Astrocyte (in vitro differentiated cells and primary cell): Measurements from ENCODE around the gene OR2T34. TPM values are rescaled to one million over a fixed set of nuclear protein-coding genes. Genes with fewer than 3 reads are reported as not detected.

Experiments
- DNase-seq: peaks from one replicate; pipeline ENCODE4 v3.0.0-alpha.2; 2010; ENCODE audit warnings: low read depth
- FAIRE-seq: peaks from 2 replicates; lab custom pipeline; 2011; peaks lifted over from hg19 to GRCh38; lab: Jason Lieb, UNC
- H2AFZ ChIP-seq: 2 replicates; pipeline ENCODE4 v1.6.0; 2012; ENCODE audit warnings: low read depth, low read length, inconsistent platforms
- H3K27ac ChIP-seq: 2 replicates; pipeline ENCODE4 v1.5.1; 2011; ENCODE audit warnings: low read depth, low read length, inconsistent platforms
- H3K27me3 ChIP-seq: 2 replicates; pipeline ENCODE4 v1.6.0; 2011; ENCODE audit warnings: low read length, inconsistent platforms; ENCODE audit not compliant: insufficient read depth
- H3K36me3 ChIP-seq: 2 replicates; pipeline ENCODE4 v1.5.1; 2011; ENCODE audit warnings: low read length, inconsistent platforms; ENCODE audit not compliant: insufficient read depth
- H3K4me1 ChIP-seq: 2 replicates; pipeline ENCODE4 v1.5.1; 2011; ENCODE audit warnings: low read length, inconsistent platforms; ENCODE audit not compliant: insufficient read depth
- H3K4me2 ChIP-seq: 2 replicates; pipeline ENCODE4 v1.6.0; 2012; ENCODE audit warnings: low read length, inconsistent platforms
- H3K4me3 ChIP-seq: 2 replicates; pipeline ENCODE4 v1.5.1; 2011; ENCODE audit warnings: low read depth, mild to moderate bottlenecking, low read length, inconsistent platforms; ENCODE audit not compliant: insufficient read depth
- H3K79me2 ChIP-seq: 2 replicates; pipeline ENCODE4 v1.6.0; 2012; ENCODE audit warnings: mild to moderate bottlenecking, low read length, inconsistent platforms; ENCODE audit not compliant: insufficient read depth
- H3K9ac ChIP-seq: 2 replicates; pipeline ENCODE4 v1.6.0; 2012; ENCODE audit warnings: mild to moderate bottlenecking, low read length, inconsistent platforms
- H3K9me3 ChIP-seq: 2 replicates; pipeline ENCODE4 v1.5.1; 2012; ENCODE audit warnings: low read depth, mild to moderate bottlenecking, low read length, inconsistent platforms; ENCODE audit not compliant: insufficient read depth
- H4K20me1 ChIP-seq: 2 replicates; pipeline ENCODE4 v1.6.0; 2012; ENCODE audit warnings: low read length, inconsistent platforms; ENCODE audit not compliant: insufficient read depth
- H3K27ac Mint-ChIP-seq: one replicate; pipeline ENCODE4 v1.8.0; 2021; ENCODE audit warnings: mild to moderate bottlenecking, mixed read lengths; ENCODE audit not compliant: unreplicated experiment
- H3K27me3 Mint-ChIP-seq: one replicate; pipeline ENCODE4 v1.8.0; 2021; ENCODE audit warnings: low read depth, mixed read lengths; ENCODE audit not compliant: unreplicated experiment
- H3K36me3 Mint-ChIP-seq: one replicate; pipeline ENCODE4 v1.8.0; 2021; ENCODE audit warnings: low read depth, mixed read lengths; ENCODE audit not compliant: unreplicated experiment
- H3K4me1 Mint-ChIP-seq: one replicate; pipeline ENCODE4 v1.8.0; 2021; ENCODE audit warnings: low read depth, mixed read lengths; ENCODE audit not compliant: unreplicated experiment
- H3K4me3 Mint-ChIP-seq: one replicate; pipeline ENCODE4 v1.8.0; 2021; ENCODE audit warnings: mild to moderate bottlenecking, moderate library complexity, mixed read lengths; ENCODE audit not compliant: unreplicated experiment
- H3K9me3 Mint-ChIP-seq: one replicate; pipeline ENCODE4 v1.8.0; 2021; ENCODE audit warnings: mild to moderate bottlenecking, mixed read lengths; ENCODE audit not compliant: unreplicated experiment
- CTCF ChIP-seq: IDR thresholded peaks from 2 replicates; pipeline ENCODE4 v1.5.1; 2011; ENCODE audit warnings: low read depth, mild to moderate bottlenecking, inconsistent platforms, low read length, moderate library complexity; ENCODE audit not compliant: insufficient read depth
- EZH2 ChIP-seq: IDR thresholded peaks from 2 replicates; pipeline ENCODE4 v1.6.1; 2012; ENCODE audit warnings: mild to moderate bottlenecking, low read length, inconsistent platforms; ENCODE audit not compliant: insufficient read depth
- total RNA-seq: library from RNA; stranded (reverse); gene quantifications from 2 replicates; pipeline ENCODE4 v1.2.1, GENCODE V29; 2021

The OR2T34 gene
- total RNA-seq, 1 donor from 2014 or later, result not detected

GRCh38 chr1:248611883-248612414 lies 37.4 kb upstream of the OR2T34 start:
- no peaks in the 10 kb centered on the region for H3K36me3 ChIP-seq
- H3K9me3 Mint-ChIP-seq, result peaks cover 8% of the 10 kb centered on the region
- no peak overlapping the region for H3K4me2 ChIP-seq
- TF ChIP-seq CTCF (no peak), EZH2 (no peak)
- H3K27ac ChIP-seq, result no peak overlapping the region
- H3K36me3 Mint-ChIP-seq, result no peaks in the 10 kb centered on the region
- H3K9me3 ChIP-seq, result no peaks in the 10 kb centered on the region
- no peaks in the 10 kb centered on the region for H3K27me3 Mint-ChIP-seq
- no peaks in the 10 kb centered on the region for H3K79me2 ChIP-seq
- H3K27me3 ChIP-seq, result no peaks in the 10 kb centered on the region
- H3K9ac ChIP-seq, result no peak overlapping the region
- no peak overlapping the region for H3K4me3 Mint-ChIP-seq
- FAIRE-seq (no peak), DNase-seq (no peak)
- no peak overlapping the region for H2AFZ ChIP-seq
- no peak overlapping the region for H3K27ac Mint-ChIP-seq
- no peak overlapping the region for H3K4me3 ChIP-seq
- no peaks in the 10 kb centered on the region for H3K4me1 ChIP-seq
- no peaks in the 10 kb centered on the region for H3K4me1 Mint-ChIP-seq
- no peaks in the 10 kb centered on the region for H4K20me1 ChIP-seq

GRCh38 chr1:248610301-248610700 lies 35.7 kb upstream of the OR2T34 start:
- no peaks in the 10 kb centered on the region for H3K27me3 Mint-ChIP-seq
- H3K9me3 Mint-ChIP-seq, result peaks cover 6% of the 10 kb centered on the region
- Histone ChIP-seq H3K4me3 (no peak overlapping the region), H3K79me2 (no peaks in the 10 kb centered on the region), H3K9me3 (no peaks in the 10 kb centered on the region), H4K20me1 (no peaks in the 10 kb centered on the region), H3K4me2 (no peak overlapping the region), H3K36me3 (no peaks in the 10 kb centered on the region), H2AFZ (no peak overlapping the region), H3K27ac (no peak overlapping the region), H3K9ac (no peak overlapping the region), H3K4me1 (no peaks in the 10 kb centered on the region), H3K27me3 (no peaks in the 10 kb centered on the region)
- DNase-seq (no peak), FAIRE-seq (no peak)
- no peak overlapping the region for H3K4me3 Mint-ChIP-seq
- no peaks in the 10 kb centered on the region for H3K36me3 Mint-ChIP-seq
- H3K4me1 Mint-ChIP-seq, result no peaks in the 10 kb centered on the region
- TF ChIP-seq CTCF (no peak), EZH2 (no peak)
- no peak overlapping the region for H3K27ac Mint-ChIP-seq

GRCh38 chr1:248599396-248599795 lies 24.8 kb upstream of the OR2T34 start:
- H3K36me3 Mint-ChIP-seq, result no peaks in the 10 kb centered on the region
- H3K27me3 ChIP-seq, result no peaks in the 10 kb centered on the region

More at GRCh38 chr1:248599396-248599795, 24.8 kb upstream of the OR2T34 start:
- Mint-ChIP-seq H3K27me3 (no peaks in the 10 kb centered on the region), H3K27ac (no peak overlapping the region), H3K4me3 (no peak overlapping the region), H3K4me1 (no peaks in the 10 kb centered on the region), H3K9me3 (no peaks in the 10 kb centered on the region)
- Histone ChIP-seq H3K4me2 (no peak overlapping the region), H3K79me2 (no peaks in the 10 kb centered on the region), H4K20me1 (no peaks in the 10 kb centered on the region), H3K4me1 (no peaks in the 10 kb centered on the region), H3K9ac (no peak overlapping the region), H3K9me3 (peaks cover 7% of the 10 kb centered on the region), H3K4me3 (no peak overlapping the region), H2AFZ (no peak overlapping the region), H3K36me3 (no peaks in the 10 kb centered on the region), H3K27ac (no peak overlapping the region)
- DNase-seq, result no peak
- TF ChIP-seq EZH2 (no peak), CTCF (no peak)
- FAIRE-seq, result no peak
